LoVo (cell line): ENCODE results near the gene HECW1.

Source experiments
- DNase-seq: peaks from one replicate; pipeline ENCODE4 v3.0.0-alpha.2; 2016; ENCODE audit warnings: low spot score

Gene HECW1

GRCh38 chr7:43148161-43148731, 35.8 kb downstream of the HECW1 start:
- DNase-seq = peak; percentile 26

- DNase-seq = no peak
Observed at GRCh38 chr7:43151076-43151475, 38.6 kb downstream of the HECW1 start.

GRCh38 chr7:43152696-43153095, 40.2 kb downstream of the HECW1 start:
- DNase-seq = no peak

GRCh38 chr7:43155636-43156035, 43.2 kb downstream of the HECW1 start:
- no peak for DNase-seq

GRCh38 chr7:43163885-43164284, 51.4 kb downstream of the HECW1 start:
- no peak for DNase-seq

- DNase-seq = no peak
Observed at GRCh38 chr7:43164757-43165156, 52.3 kb downstream of the HECW1 start.

- DNase-seq = no peak
Observed at GRCh38 chr7:43166686-43167085, 54.2 kb downstream of the HECW1 start.

GRCh38 chr7:43169076-43169475, 56.6 kb downstream of the HECW1 start:
- no peak for DNase-seq

GRCh38 chr7:43170571-43170970, 58.1 kb downstream of the HECW1 start:
- DNase-seq = no peak

GRCh38 chr7:43175570-43176200, 63.2 kb downstream of the HECW1 start:
- DNase-seq = no peak

GRCh38 chr7:43179393-43179792, 66.9 kb downstream of the HECW1 start:
- no peak for DNase-seq

GRCh38 chr7:43192806-43193460, 80.5 kb downstream of the HECW1 start:
- no peak for DNase-seq

- no peak for DNase-seq
Observed at GRCh38 chr7:43193893-43194292, 81.4 kb downstream of the HECW1 start.

GRCh38 chr7:43195256-43195655, 82.8 kb downstream of the HECW1 start:
- DNase-seq = no peak

GRCh38 chr7:43195768-43196167, 83.3 kb downstream of the HECW1 start:
- no peak for DNase-seq

- no peak for DNase-seq
Observed at GRCh38 chr7:43196379-43196778, 83.9 kb downstream of the HECW1 start.

- DNase-seq = no peak
Observed at GRCh38 chr7:43198016-43198415, 85.6 kb downstream of the HECW1 start.

GRCh38 chr7:43198599-43199090, 86.2 kb downstream of the HECW1 start:
- DNase-seq = no peak

GRCh38 chr7:43199371-43200160, 87.1 kb downstream of the HECW1 start:
- DNase-seq = no peak

GRCh38 chr7:43201912-43202311, 89.5 kb downstream of the HECW1 start:
- DNase-seq = no peak

- no peak for DNase-seq
Observed at GRCh38 chr7:43204081-43204480, 91.6 kb downstream of the HECW1 start.

- no peak for DNase-seq
Observed at GRCh38 chr7:43205171-43205795, 92.8 kb downstream of the HECW1 start.
